H1 (cell line): ENCODE measurements around the gene TMEM220. TPM values are rescaled to one million over a fixed set of nuclear protein-coding genes. Genes with fewer than 3 reads are reported as not detected.

Source experiments
- CTCF ChIA-PET: fragments of 300-600 bp; sonication (Branson Sonifier 250); formaldehyde crosslinking; loops from one replicate; lab custom pipeline; 2021; ENCODE audit not compliant: partially characterized antibody; lab: Charles Lee
- POLR2A ChIA-PET: fragments of 300-600 bp; sonication (Branson Sonifier 250); formaldehyde crosslinking; loops from one replicate; lab custom pipeline; 2021; ENCODE audit warnings: inconsistent platforms; ENCODE audit not compliant: partially characterized antibody; lab: Charles Lee
- DNase-seq, 2 experiments: peaks; one replicate each; pipeline versions ENCODE4 v3.0.0 to v3.0.0-alpha.2; 2010 to 2022; ENCODE audit warnings: low spot score in 2 of 2, low read depth in 1 of 2, mixed read lengths in 1 of 2
- FAIRE-seq: peaks from 2 replicates; lab custom pipeline; 2011; peaks lifted over from hg19 to GRCh38; lab: Jason Lieb, UNC
- H2AFZ ChIP-seq: 2 replicates; pipeline ENCODE4 v1.8.1; 2012; ENCODE audit warnings: low read length, inconsistent platforms
- H2AK5ac ChIP-seq: 2 replicates; pipeline ENCODE4 v1.6.1; 2013; ENCODE audit warnings: low read depth, low read length
- H2BK120ac ChIP-seq: replicated peaks from 2 replicates; pipeline ENCODE3; 2013; ENCODE audit warnings: low read depth, low read length, inconsistent platforms
- H2BK12ac ChIP-seq: 2 replicates; pipeline ENCODE4 v1.6.1; 2013; ENCODE audit warnings: low read depth, low read length
- H2BK15ac ChIP-seq: 2 replicates; pipeline ENCODE4 v1.6.1; 2013; ENCODE audit warnings: low read length
- H2BK20ac ChIP-seq: 2 replicates; pipeline ENCODE4 v1.6.1; 2013; ENCODE audit warnings: low read length
- H2BK5ac ChIP-seq: 2 replicates; pipeline ENCODE4 v1.6.1; 2013; ENCODE audit warnings: low read depth, low read length
- H3K14ac ChIP-seq: 2 replicates; pipeline ENCODE4 v1.6.1; 2013; ENCODE audit warnings: inconsistent platforms; ENCODE audit not compliant: insufficient read length
- H3K18ac ChIP-seq: 2 replicates; pipeline ENCODE4 v1.6.1; 2013; ENCODE audit warnings: low read length; ENCODE audit errors: extremely low read depth
- H3K23ac ChIP-seq: 2 replicates; pipeline ENCODE4 v1.6.1; 2013; ENCODE audit warnings: inconsistent platforms; ENCODE audit not compliant: insufficient read length
- H3K23me2 ChIP-seq: 2 replicates; pipeline ENCODE4 v1.6.1; 2013; ENCODE audit warnings: low read depth, low read length
- H3K27ac ChIP-seq: 2 replicates; pipeline ENCODE4 v1.6.1; 2011; ENCODE audit warnings: low read depth, low read length, inconsistent platforms
- H3K27me3 ChIP-seq, 4 experiments: replicated peaks in 1 of 4; 1 replicate in 1 of 4; 2 replicates in 3 of 4; pipeline versions ENCODE4 v1.6.1 to v1.8.1; 2011 to 2013; ENCODE audit warnings: low read length in 3 of 4, mild to moderate bottlenecking in 3 of 4, inconsistent platforms in 2 of 4, mixed read lengths in 2 of 4, moderate library complexity in 1 of 4; ENCODE audit not compliant: control insufficient read depth in 3 of 4, insufficient read depth in 3 of 4; ENCODE audit errors: extremely low read depth in 1 of 4
- H3K36me3 ChIP-seq, 4 experiments: 2 replicates each; pipeline versions ENCODE4 v1.6.1 to v1.8.1; 2011 to 2013; ENCODE audit warnings: mild to moderate bottlenecking in 4 of 4, low read length in 3 of 4, moderate library complexity in 2 of 4, control low read depth in 1 of 4, inconsistent platforms in 1 of 4; ENCODE audit not compliant: insufficient read depth in 4 of 4, control insufficient read depth in 2 of 4
- H3K4ac ChIP-seq: replicated peaks from 2 replicates; pipeline ENCODE3; 2013; ENCODE audit warnings: low read length, low read depth, mixed read lengths, inconsistent platforms; ENCODE audit not compliant: insufficient read length
- H3K4me1 ChIP-seq, 4 experiments: replicated peaks in 1 of 4; 1 replicate in 1 of 4; 2 replicates in 3 of 4; pipeline versions ENCODE4 v1.6.1 to v1.8.1; 2011 to 2013; ENCODE audit warnings: low read length in 3 of 4, inconsistent platforms in 2 of 4, mixed read lengths in 1 of 4; ENCODE audit not compliant: insufficient read depth in 4 of 4, control insufficient read depth in 3 of 4
- H3K4me2 ChIP-seq, 2 experiments: 2 replicates each; pipeline versions ENCODE4 v1.6.1 to v1.8.1; 2011 to 2013; ENCODE audit warnings: low read depth in 2 of 2, low read length in 2 of 2, control low read depth in 1 of 2, inconsistent platforms in 1 of 2, mild to moderate bottlenecking in 1 of 2; ENCODE audit not compliant: insufficient read depth in 1 of 2
- H3K4me3 ChIP-seq, 4 experiments: fragments of 200-600, 300-600 bp in 1 of 4; sonication (generic), shearing (Covaris generic), sonication (Bioruptor Twin) in 1 of 4; 2 replicates each; pipeline versions ENCODE4 v1.5.1 to v1.8.1; 2011 to 2016; ENCODE audit warnings: low read length in 4 of 4, low read depth in 3 of 4, control low read depth in 2 of 4, inconsistent platforms in 2 of 4, mild to moderate bottlenecking in 2 of 4, mixed read lengths in 1 of 4, moderate library complexity in 1 of 4; ENCODE audit not compliant: insufficient read depth in 2 of 4; ENCODE audit errors: extremely low read depth in 1 of 4
- H3K56ac ChIP-seq: replicated peaks from 2 replicates; pipeline ENCODE3; 2013; ENCODE audit warnings: low read depth, mild to moderate bottlenecking, mixed read lengths, low read length, inconsistent platforms; ENCODE audit not compliant: insufficient read length
- H3K79me1 ChIP-seq: 2 replicates; pipeline ENCODE4 v1.6.1; 2013; ENCODE audit warnings: low read depth, low read length, control low read depth
- H3K79me2 ChIP-seq, 2 experiments: 2 replicates each; pipeline versions ENCODE4 v1.6.1 to v1.8.1; 2012 to 2013; ENCODE audit warnings: low read length in 2 of 2, mild to moderate bottlenecking in 2 of 2, inconsistent platforms in 1 of 2; ENCODE audit not compliant: insufficient read depth in 2 of 2, control insufficient read depth in 1 of 2
- H3K9ac ChIP-seq, 4 experiments: replicated peaks in 1 of 4; 1 replicate in 1 of 4; 2 replicates in 3 of 4; pipeline versions ENCODE4 v1.6.1 to v1.8.1; 2011 to 2013; ENCODE audit warnings: low read depth in 3 of 4, low read length in 3 of 4, control low read depth in 2 of 4, mild to moderate bottlenecking in 2 of 4, moderate library complexity in 2 of 4, inconsistent platforms in 1 of 4; ENCODE audit errors: extremely low read depth in 1 of 4
- H3K9me3 ChIP-seq, 2 experiments: 2 replicates each; pipeline versions ENCODE4 v1.6.1 to v1.8.1; 2012 to 2013; ENCODE audit warnings: mild to moderate bottlenecking in 2 of 2, moderate library complexity in 2 of 2, control low read depth in 1 of 2, inconsistent platforms in 1 of 2, low read depth in 1 of 2, low read length in 1 of 2, mixed read lengths in 1 of 2; ENCODE audit not compliant: insufficient read depth in 2 of 2
- H4K20me1 ChIP-seq, 2 experiments: replicated peaks in 1 of 2; 2 replicates each; pipeline versions ENCODE3 to v1.8.1; 2011 to 2013; ENCODE audit warnings: inconsistent platforms in 2 of 2, low read length in 2 of 2, mild to moderate bottlenecking in 1 of 2; ENCODE audit not compliant: insufficient read depth in 2 of 2, control insufficient read depth in 1 of 2
- H4K5ac ChIP-seq: 2 replicates; pipeline ENCODE4 v1.6.1; 2013; ENCODE audit warnings: low read length, low read depth, mixed read lengths, inconsistent platforms; ENCODE audit not compliant: insufficient read length
- H4K8ac ChIP-seq: 2 replicates; pipeline ENCODE4 v1.8.0; 2013; ENCODE audit warnings: mild to moderate bottlenecking, moderate library complexity, low read length, inconsistent platforms; ENCODE audit not compliant: insufficient read depth; ENCODE audit errors: extremely low read depth
- H4K91ac ChIP-seq: replicated peaks from 2 replicates; pipeline ENCODE3; 2013; ENCODE audit warnings: low read length, mixed read lengths, inconsistent platforms; ENCODE audit not compliant: insufficient read length
- FOSL1 ChIP-seq: IDR thresholded peaks from 2 replicates; pipeline ENCODE4 v1.6.1; 2011; ENCODE audit warnings: mild to moderate bottlenecking, low read depth, low read length, moderate library complexity; ENCODE audit not compliant: insufficient read depth
- JUND ChIP-seq: IDR thresholded peaks from 2 replicates; pipeline ENCODE4 v1.6.1; 2011; ENCODE audit warnings: mild to moderate bottlenecking, improper control_type of control experiment, low read length
- KDM4A ChIP-seq: IDR thresholded peaks from one replicate; pipeline ENCODE4 v1.7.1; 2012; ENCODE audit warnings: low read depth, mild to moderate bottlenecking, moderate library complexity, low read length, inconsistent platforms; ENCODE audit not compliant: severe bottlenecking
- PHF8 ChIP-seq: fragments of 200-600 bp; sonication (generic); conservative IDR thresholded peaks from 2 replicates; pipeline ENCODE4 v1.7.1; 2012; ENCODE audit warnings: low read depth, mild to moderate bottlenecking, inconsistent platforms, low read length, moderate library complexity
- POLR2A ChIP-seq, 2 experiments: IDR thresholded peaks; 1 replicate in 1 of 2; 2 replicates in 1 of 2; pipeline ENCODE4 v1.6.1; 2011; ENCODE audit warnings: low read depth in 2 of 2, low read length in 2 of 2, mild to moderate bottlenecking in 2 of 2; ENCODE audit errors: control extremely low read depth in 1 of 2
- RAD21 ChIP-seq, 2 experiments: IDR thresholded peaks in 1 of 2; conservative IDR thresholded peaks in 1 of 2; 2 replicates each; pipeline ENCODE4 v1.6.1; 2011; ENCODE audit warnings: low read depth in 2 of 2, low read length in 2 of 2, improper control_type of control experiment in 1 of 2, inconsistent platforms in 1 of 2, mild to moderate bottlenecking in 1 of 2, moderate library complexity in 1 of 2
- RXRA ChIP-seq: IDR thresholded peaks from 2 replicates; pipeline ENCODE4 v1.6.1; 2011; ENCODE audit warnings: low read depth, mild to moderate bottlenecking, low read length, moderate library complexity; ENCODE audit not compliant: insufficient read depth
- SP4 ChIP-seq: IDR thresholded peaks from 2 replicates; pipeline ENCODE4 v1.6.1; 2012; ENCODE audit warnings: low read length, inconsistent platforms
- TAF7 ChIP-seq: optimal IDR thresholded peaks from 2 replicates; pipeline ENCODE3; 2011; ENCODE audit warnings: low read depth, mild to moderate bottlenecking, inconsistent platforms, low read length, moderate library complexity, borderline replicate concordance
- TBP ChIP-seq: IDR thresholded peaks from 2 replicates; pipeline ENCODE4 v1.6.1; 2011; ENCODE audit warnings: low read depth, low read length, improper control_type of control experiment
- WGBS, 2 experiments: shearing (Covaris generic) in 1 of 2; methylation state at CpG; one replicate each; pipeline versions ENCODE4 v1.1.6 to v1.1.7; 2013 to 2015; ENCODE audit warnings: low lambda C conversion rate in 2 of 2, mixed read lengths in 2 of 2, inconsistent platforms in 1 of 2, low coverage in 1 of 2, missing lambda C conversion rate in 1 of 2; ENCODE audit not compliant: insufficient replicate concordance in 2 of 2, insufficient coverage in 1 of 2, insufficient read length in 1 of 2; ENCODE audit errors: extremely low coverage in 1 of 2, missing lambda C conversion rate in 1 of 2; 5-methylcytosine and 5-hydroxymethylcytosine counted together
- polyA plus RNA-seq, 7 experiments: library from polyadenylated mRNA; depleted of rRNA in 3 of 7; stranded (reverse) in 5 of 7; unstranded in 2 of 7; fragments of >200 nt in 5 of 7; fragments of 200-250 nt in 2 of 7; gene quantifications; 1 replicate in 5 of 7; 2 replicates in 1 of 7; 4 replicates in 1 of 7; pipeline versions ENCODE4 v1.2.1 to v1.2.3, GENCODE V29; 2011 to 2013; ENCODE audit warnings: missing spikeins in 2 of 7, mixed read lengths in 2 of 7
- total RNA-seq: library from RNA; stranded (reverse); fragmentation: NEBNext Ultra II Directional; extraction: Animal tissue kit (Norgen Biotek cat#: 25700); gene quantifications from 2 replicates; pipeline ENCODE4 v1.2.1, GENCODE V29; 2021

TMEM220 gene
- total and polyA plus RNA-seq, 2 of the 8 experiments (the other 6 are each of a cell fraction or from before 2014, with no cell fraction given): 3.8 to 4.1 TPM

DNA sequence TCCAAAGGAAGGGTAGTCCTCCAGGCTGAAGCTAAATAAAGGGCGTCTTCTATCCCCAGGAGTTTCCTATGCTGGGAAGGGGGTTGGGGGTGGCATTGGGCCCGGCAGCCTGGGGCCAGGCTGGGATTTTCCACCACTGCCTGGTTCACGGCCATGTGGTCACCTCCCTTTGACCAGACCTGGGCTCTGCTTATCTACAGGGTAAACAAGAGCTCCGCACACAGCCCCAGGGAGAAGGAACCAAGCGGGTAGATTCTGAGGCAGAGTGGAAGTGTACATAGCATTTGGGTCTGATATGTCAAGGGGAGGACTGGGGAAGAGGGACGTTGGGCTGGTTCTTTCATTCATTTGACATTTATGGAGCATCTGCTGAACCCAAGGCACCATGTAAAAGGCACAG lies 27.2 kb upstream of the TMEM220 start:
- Histone ChIP-seq H3K4ac (no peak overlapping the region), H3K23me2 (peaks cover 4% of the 10 kb centered on the region; the same call in 1 of the 2 replicates), H3K18ac (no peak overlapping the region), H2AFZ (no peak overlapping the region), H3K27ac (no peak overlapping the region), H2AK5ac (no peak overlapping the region), H3K23ac (no peak overlapping the region), H2BK120ac (no peak overlapping the region), H3K4me3 (no peak overlapping the region), H3K79me1 (no peaks in the 10 kb centered on the region), H2BK5ac (no peak overlapping the region), H3K9me3 (no peaks in the 10 kb centered on the region), H3K4me2 (no peak overlapping the region; a peak in 1 of 4 replicates), H3K56ac (no peak overlapping the region), H3K9ac (no peak overlapping the region), H4K8ac (no peak overlapping the region), H4K5ac (no peak overlapping the region), H3K14ac (no peak overlapping the region), H2BK15ac (no peak overlapping the region), H3K27me3 (no peaks in the 10 kb centered on the region), H4K91ac (no peak overlapping the region), H4K20me1 (no peaks in the 10 kb centered on the region), H2BK12ac (no peak overlapping the region), H3K36me3 (no peaks in the 10 kb centered on the region), H2BK20ac (0 out of 2 replicates have a peak overlapping the region, but pooled peaks have one; percentile 18), H3K4me1 (peaks cover 9 to 20% (median 14%) of the 10 kb centered on the region in 4 experiments), H3K79me2 (no peaks in the 10 kb centered on the region)
- FAIRE-seq (no peak), DNase-seq (no peak)
- ChIA-PET CTCF (interaction anchor here (1.6 to 4.0 kb wide), 3 partner anchors 16 to 86 kb away, joined by 5 to 29 read pairs (median 19); no protein-coding TSS in a partner anchor), POLR2A (interaction anchor here (1.1 kb wide), 1 partner anchor 86 kb away, joined by 4 read pairs; no protein-coding TSS in a partner anchor)
- no peak for TF ChIP-seq TBP
- TF ChIP-seq FOSL1: no peak
- no peak for TF ChIP-seq RAD21 (IDR thresholded peaks at IDR 0.05 in 1 of 2, conservative IDR thresholded peaks at IDR 0.05 in 1 of 2; ENCODE audit: low read depth in 2 of 2, low read length in 2 of 2)
- no peak for TF ChIP-seq PHF8
- no peak for TF ChIP-seq KDM4A
- TF ChIP-seq TAF7: no peak
- TF ChIP-seq SP4: no peak
- no peak for TF ChIP-seq RXRA
- TF ChIP-seq JUND: no peak
- TF ChIP-seq POLR2A (IDR thresholded peaks at IDR 0.05; ENCODE audit: control extremely low read depth in 1 of 2, low read depth in 2 of 2, low read length in 2 of 2): no peak
- WGBS, 2 experiments: 87% methylated on average over 6 of the region's 6 CpGs; no CpG with 5 or more reads in 1 of the 2 experiments
